ENCODE measurements around the gene UBE2B. TPM values are rescaled to one million over a fixed set of nuclear protein-coding genes. Genes with fewer than 3 reads are reported as not detected.

Gene UBE2B
- total RNA-seq, 1 experiment from 2014 or later = 186 TPM

DNA sequence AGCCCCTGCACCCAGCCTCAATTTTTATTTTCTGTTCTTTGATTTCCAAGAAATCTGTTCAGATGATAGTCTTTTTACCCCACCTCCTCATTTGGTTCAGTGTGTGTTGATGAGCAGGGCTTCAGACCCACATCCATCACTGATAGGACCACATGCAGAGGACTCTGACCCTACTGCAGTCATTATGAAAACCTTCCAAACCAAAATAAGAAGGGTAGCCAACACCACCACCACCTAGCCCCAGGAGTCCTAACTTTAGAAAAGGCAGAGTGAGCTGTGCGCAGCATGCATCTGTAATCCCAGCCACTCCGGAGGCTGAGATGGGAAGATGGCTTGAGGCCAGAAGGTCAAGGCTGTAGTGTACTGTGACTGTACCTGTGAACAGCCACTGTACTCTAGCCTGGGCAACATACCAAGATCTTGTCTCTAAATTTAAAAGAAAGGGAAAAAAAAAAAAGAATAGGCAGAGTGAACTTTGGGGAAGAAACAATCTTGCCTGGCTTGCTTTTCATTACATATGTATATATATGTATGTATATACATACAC is 27.3 kb downstream of the UBE2B start:
- Mint-ChIP-seq H3K27me3 (ENCODE audit: insufficient read depth, unreplicated experiment) (no peaks in the 10 kb centered on the region), H3K27ac (ENCODE audit: low read depth, unreplicated experiment) (no peak overlapping the region), H3K9me3 (ENCODE audit: unreplicated experiment) (no peaks in the 10 kb centered on the region), H3K4me3 (ENCODE audit: unreplicated experiment) (no peak overlapping the region), H3K36me3 (ENCODE audit: insufficient read depth, unreplicated experiment) (peaks cover 78% of the 10 kb centered on the region), H3K4me1 (ENCODE audit: insufficient read depth, unreplicated experiment) (peaks cover 5% of the 10 kb centered on the region)
- TF ChIP-seq, protein P1, sequence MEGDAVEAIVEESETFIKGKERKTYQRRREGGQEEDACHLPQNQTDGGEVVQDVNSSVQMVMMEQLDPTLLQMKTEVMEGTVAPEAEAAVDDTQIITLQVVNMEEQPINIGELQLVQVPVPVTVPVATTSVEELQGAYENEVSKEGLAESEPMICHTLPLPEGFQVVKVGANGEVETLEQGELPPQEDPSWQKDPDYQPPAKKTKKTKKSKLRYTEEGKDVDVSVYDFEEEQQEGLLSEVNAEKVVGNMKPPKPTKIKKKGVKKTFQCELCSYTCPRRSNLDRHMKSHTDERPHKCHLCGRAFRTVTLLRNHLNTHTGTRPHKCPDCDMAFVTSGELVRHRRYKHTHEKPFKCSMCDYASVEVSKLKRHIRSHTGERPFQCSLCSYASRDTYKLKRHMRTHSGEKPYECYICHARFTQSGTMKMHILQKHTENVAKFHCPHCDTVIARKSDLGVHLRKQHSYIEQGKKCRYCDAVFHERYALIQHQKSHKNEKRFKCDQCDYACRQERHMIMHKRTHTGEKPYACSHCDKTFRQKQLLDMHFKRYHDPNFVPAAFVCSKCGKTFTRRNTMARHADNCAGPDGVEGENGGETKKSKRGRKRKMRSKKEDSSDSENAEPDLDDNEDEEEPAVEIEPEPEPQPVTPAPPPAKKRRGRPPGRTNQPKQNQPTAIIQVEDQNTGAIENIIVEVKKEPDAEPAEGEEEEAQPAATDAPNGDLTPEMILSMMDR (IDR thresholded peaks at IDR 0.05; ENCODE audit: unreplicated experiment) = no peak
- CTCF ChIA-PET = interaction anchor here (7.5 kb wide), 1 partner anchor 13 kb away, joined by 34 read pairs; the partner anchor contains the start of gene CDKN2AIPNL
- intact Hi-C loops (cut with micrococcal nuclease) = no loop called here
- no TSS peak for BruUV-seq (replicated peaks)
- POLR2A ChIA-PET = interaction anchor here (1.3 to 13.0 kb wide), 2 partner anchors 9 to 127 kb away, joined by 4 to 147 read pairs; partner anchors contain the start of genes CDKN2AIPNL and JADE2
- no peak for DNase-seq (ENCODE audit: unreplicated experiment)

- POLR2A ChIA-PET = interaction anchor here (0.6 to 9.8 kb wide), 12 partner anchors 9 to 153 kb away, joined by 3 to 147 read pairs (median 4); partner anchors contain the start of genes CDKL3 and UBE2B
- H3K4me1 Mint-ChIP-seq (ENCODE audit: insufficient read depth, unreplicated experiment) = peaks cover 8% of the 10 kb centered on the region
- peak overlapping the region; percentile 54 for H3K27ac Mint-ChIP-seq (ENCODE audit: low read depth, unreplicated experiment)
- peaks cover 63% of the 10 kb centered on the region for H3K36me3 Mint-ChIP-seq (ENCODE audit: insufficient read depth, unreplicated experiment)
- no peaks in the 10 kb centered on the region for H3K27me3 Mint-ChIP-seq (ENCODE audit: insufficient read depth, unreplicated experiment)
- no peak overlapping the region for H3K4me3 Mint-ChIP-seq (ENCODE audit: unreplicated experiment)
- TF ChIP-seq, protein P1 (IDR thresholded peaks at IDR 0.05; ENCODE audit: unreplicated experiment) = no peak
- H3K9me3 Mint-ChIP-seq (ENCODE audit: unreplicated experiment) = no peaks in the 10 kb centered on the region
- intact Hi-C loops (cut with micrococcal nuclease) = no loop called here
- no TSS peak for BruUV-seq (replicated peaks)
- peak; percentile 52 for DNase-seq (ENCODE audit: unreplicated experiment)
- CTCF ChIA-PET = interaction anchor here (1.1 to 2.2 kb wide), 3 partner anchors 35 to 184 kb away, joined by 3 to 9 read pairs (median 8); no protein-coding TSS in a partner anchor
Measured at GRCh38 chr5:134403951-134404350, 32.6 kb downstream of the UBE2B start.

DNA sequence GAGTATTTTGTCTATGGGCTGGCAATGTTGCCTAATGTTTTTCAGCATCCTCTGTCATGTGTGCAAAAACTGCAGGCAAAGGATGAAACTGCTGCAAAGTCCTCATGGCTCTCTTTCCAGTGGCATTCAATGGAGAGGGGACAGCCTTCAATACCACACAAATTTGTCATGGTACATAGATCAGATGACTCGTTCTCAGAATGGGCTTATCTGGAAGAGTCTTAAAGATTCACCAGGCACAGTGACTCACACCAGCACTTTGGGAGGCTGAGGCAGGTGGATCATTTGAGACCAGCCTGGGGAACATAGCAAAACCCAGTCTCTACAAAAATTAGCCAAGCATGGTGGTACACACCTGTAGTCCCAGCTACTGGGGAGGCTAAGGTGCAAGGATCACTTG is 35.0 kb downstream of the UBE2B start:
- TF ChIP-seq, protein P1 (IDR thresholded peaks at IDR 0.05; ENCODE audit: unreplicated experiment) = no peak
- intact Hi-C loops (cut with micrococcal nuclease) = no loop called here
- Mint-ChIP-seq H3K27ac (ENCODE audit: low read depth, unreplicated experiment) (no peak overlapping the region), H3K4me3 (ENCODE audit: unreplicated experiment) (no peak overlapping the region), H3K27me3 (ENCODE audit: insufficient read depth, unreplicated experiment) (no peaks in the 10 kb centered on the region), H3K9me3 (ENCODE audit: unreplicated experiment) (no peaks in the 10 kb centered on the region), H3K36me3 (ENCODE audit: insufficient read depth, unreplicated experiment) (peaks cover 58% of the 10 kb centered on the region), H3K4me1 (ENCODE audit: insufficient read depth, unreplicated experiment) (peaks cover 27% of the 10 kb centered on the region)
- no TSS peak for BruUV-seq (replicated peaks)
- CTCF ChIA-PET = interaction anchor here (0.6 to 2.0 kb wide), 12 partner anchors 10 to 433 kb away, joined by 3 to 10 read pairs (median 3); no protein-coding TSS in a partner anchor
- POLR2A ChIA-PET = interaction anchor here (1.4 to 9.8 kb wide), 6 partner anchors 11 to 122 kb away, joined by 4 to 147 read pairs (median 8); partner anchors contain the start of gene UBE2B
- no peak for DNase-seq (ENCODE audit: unreplicated experiment)

DNA sequence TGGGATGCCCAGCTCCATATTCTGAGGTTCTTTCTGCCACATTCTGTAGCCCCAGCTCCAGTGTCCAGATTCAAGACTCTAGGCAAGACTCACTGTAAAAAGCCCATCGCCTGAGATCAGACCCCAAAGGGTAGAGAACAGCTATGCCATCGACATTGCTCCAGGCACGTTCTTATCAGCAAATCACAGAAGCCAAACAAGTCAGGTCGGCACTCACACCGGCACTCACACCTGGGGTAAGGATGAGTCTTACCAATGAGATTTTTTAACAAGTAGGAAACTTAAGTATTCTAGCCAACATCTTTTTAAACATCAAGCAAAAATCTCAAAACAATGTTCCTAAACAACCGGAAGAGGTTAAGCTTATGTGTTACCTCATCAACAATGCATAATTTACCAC is 38.0 kb downstream of the UBE2B start:
- TF ChIP-seq, protein P1 (IDR thresholded peaks at IDR 0.05; ENCODE audit: unreplicated experiment) = no peak
- Mint-ChIP-seq H3K9me3 (ENCODE audit: unreplicated experiment) (no peaks in the 10 kb centered on the region), H3K27me3 (ENCODE audit: insufficient read depth, unreplicated experiment) (no peaks in the 10 kb centered on the region), H3K4me1 (ENCODE audit: insufficient read depth, unreplicated experiment) (peaks cover 37% of the 10 kb centered on the region), H3K27ac (ENCODE audit: low read depth, unreplicated experiment) (peak overlapping the region; percentile 91), H3K36me3 (ENCODE audit: insufficient read depth, unreplicated experiment) (peaks cover 40% of the 10 kb centered on the region), H3K4me3 (ENCODE audit: unreplicated experiment) (peak overlapping the region; percentile 39)
- intact Hi-C loops (cut with micrococcal nuclease) = no loop called here
- BruUV-seq (replicated peaks) = TSS peak; percentile 0
- CTCF ChIA-PET = interaction anchor here (0.6 to 8.5 kb wide), 12 partner anchors 8 to 148 kb away, joined by 3 to 86 read pairs (median 3); no protein-coding TSS in a partner anchor
- POLR2A ChIA-PET = interaction anchor here (0.6 to 9.8 kb wide), 12 partner anchors 14 to 350 kb away, joined by 3 to 147 read pairs (median 40); partner anchors contain the start of genes JADE2, SEC24A and UBE2B
- no peak for DNase-seq (ENCODE audit: unreplicated experiment)

All from MCF 10A (cell line).